Ovary (tissue), 3 donors: ENCODE results near the gene PTGR2.

Experiments
- POLR2A ChIP-seq: fragments of 450-650 bp; IDR thresholded peaks from one replicate; pipeline ENCODE4 v1.6.1; 2017; ENCODE audit warnings: antibody characterized with exemption, mild to moderate bottlenecking, moderate library complexity
- TF ChIP-seq, protein P1 (sequence below), 3 donors: fragments of 450-650 bp in 2 of 3; fragments of 200-600 bp in 1 of 3; IDR thresholded peaks; one replicate each; pipeline versions ENCODE4 v1.5.1 to v1.8.0; 2016 to 2022; ENCODE audit warnings: antibody characterized with exemption in 3 of 3, mild to moderate bottlenecking in 1 of 3
- donor health status: DM: no; HTN: no; CAD: no.

DNA sequence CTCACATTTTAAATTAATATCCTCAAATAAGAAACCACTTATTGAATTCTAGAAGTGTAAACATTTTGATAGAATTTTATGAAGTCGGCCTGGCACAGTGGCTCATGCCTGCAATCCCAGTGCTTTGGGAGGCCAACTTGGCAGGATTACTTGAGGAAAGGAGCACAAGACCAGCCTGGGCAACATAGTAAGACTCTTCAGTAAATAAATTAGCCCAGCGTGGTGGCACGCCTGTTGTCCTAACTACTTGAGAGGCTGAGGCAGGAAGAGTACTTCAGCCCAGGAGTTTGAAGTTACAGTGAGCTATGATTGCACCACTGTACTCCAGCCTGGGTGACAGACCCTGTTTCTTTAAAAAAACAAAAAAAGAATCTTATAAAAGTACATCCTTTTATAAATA lies 26.2 kb downstream of the PTGR2 start:
- TF ChIP-seq, protein P1, sequence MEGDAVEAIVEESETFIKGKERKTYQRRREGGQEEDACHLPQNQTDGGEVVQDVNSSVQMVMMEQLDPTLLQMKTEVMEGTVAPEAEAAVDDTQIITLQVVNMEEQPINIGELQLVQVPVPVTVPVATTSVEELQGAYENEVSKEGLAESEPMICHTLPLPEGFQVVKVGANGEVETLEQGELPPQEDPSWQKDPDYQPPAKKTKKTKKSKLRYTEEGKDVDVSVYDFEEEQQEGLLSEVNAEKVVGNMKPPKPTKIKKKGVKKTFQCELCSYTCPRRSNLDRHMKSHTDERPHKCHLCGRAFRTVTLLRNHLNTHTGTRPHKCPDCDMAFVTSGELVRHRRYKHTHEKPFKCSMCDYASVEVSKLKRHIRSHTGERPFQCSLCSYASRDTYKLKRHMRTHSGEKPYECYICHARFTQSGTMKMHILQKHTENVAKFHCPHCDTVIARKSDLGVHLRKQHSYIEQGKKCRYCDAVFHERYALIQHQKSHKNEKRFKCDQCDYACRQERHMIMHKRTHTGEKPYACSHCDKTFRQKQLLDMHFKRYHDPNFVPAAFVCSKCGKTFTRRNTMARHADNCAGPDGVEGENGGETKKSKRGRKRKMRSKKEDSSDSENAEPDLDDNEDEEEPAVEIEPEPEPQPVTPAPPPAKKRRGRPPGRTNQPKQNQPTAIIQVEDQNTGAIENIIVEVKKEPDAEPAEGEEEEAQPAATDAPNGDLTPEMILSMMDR (IDR thresholded peaks at IDR 0.05) = no peak
- TF ChIP-seq POLR2A = no peak
